Mammary epithelial cell (primary cell): ENCODE measurements around the gene CASZ1.

Experiments used
- CTCF ChIP-seq, 2 donors: IDR thresholded peaks in 1 of 2; conservative IDR thresholded peaks in 1 of 2; 2 replicates each; pipeline ENCODE4 v1.5.1; 2011 to 2012; ENCODE audit warnings: inconsistent platforms in 2 of 2, low read length in 2 of 2, mild to moderate bottlenecking in 2 of 2, control low read depth in 1 of 2, low read depth in 1 of 2; ENCODE audit not compliant: insufficient read depth in 1 of 2; ENCODE audit errors: extremely low read depth in 1 of 2
- EZH2 ChIP-seq: IDR thresholded peaks from 2 replicates; pipeline ENCODE4 v1.6.1; 2012; ENCODE audit warnings: low read length, inconsistent platforms, borderline replicate concordance

GRCh38 chr1:10606064-10606463 is 190.4 kb downstream of the CASZ1 start:
- TF ChIP-seq CTCF (conservative IDR thresholded peaks at IDR 0.05 in 1 of 2, IDR thresholded peaks at IDR 0.05 in 1 of 2; ENCODE audit: extremely low read depth in 1 of 2, insufficient read depth in 1 of 2, low read depth in 1 of 2, low read length in 2 of 2) (no peak), EZH2 (no peak)
